K562 (cell line): Measurements from ENCODE around the gene OR2V1. TPM values are rescaled to one million over a fixed set of nuclear protein-coding genes. Genes with fewer than 3 reads are reported as not detected.

Experiments used
- ATAC-seq: fragments of 200-7000 bp; cut with Tn5 transposase; 3 replicates; pipeline ENCODE4 v1.9.1; 2020; ENCODE audit warnings: moderate library complexity
- BruUV-seq: library from RNA; stranded (reverse); fragments of 400-500 nt; replicated peaks from 2 replicates; lab custom pipeline; 2021; lab: Mats Ljungman, UMichigan
- CTCF ChIA-PET: fragments of 300-600 bp; formaldehyde crosslinking; extraction: SDS; loops from one replicate; lab custom pipeline; 2021; ENCODE audit warnings: low intra/inter-chr PET ratio; lab: Yijun Ruan, JAX
- POLR2A ChIA-PET: fragments of 300-600, 350-650 bp; sonication (Branson Sonifier 250); formaldehyde crosslinking; extraction: SDS; loops from one replicate; lab custom pipeline; 2021; ENCODE audit warnings: antibody characterized with exemption, inconsistent platforms; lab: Yijun Ruan, JAX
- DNase-seq, 4 experiments: peaks; one replicate each; pipeline versions ENCODE4 v3.0.0 to v3.0.0-alpha.2; 2011 to 2018; ENCODE audit warnings: low spot score in 3 of 4, mixed read lengths in 3 of 4; ENCODE audit errors: extremely low read depth in 1 of 4
- FAIRE-seq: peaks from 2 replicates; lab custom pipeline; 2011; peaks lifted over from hg19 to GRCh38; lab: Jason Lieb, UNC
- H2AFZ ChIP-seq: 2 replicates; pipeline ENCODE4 v1.6.0; 2011; ENCODE audit warnings: low read depth, low read length, control low read depth, inconsistent platforms
- H3K27ac ChIP-seq: fragments of 200-600 bp; 3 replicates; pipeline ENCODE4 v1.8.0; 2011; ENCODE audit warnings: low read depth, mild to moderate bottlenecking, control low read depth, inconsistent platforms, low read length, moderate library complexity, mixed read lengths; ENCODE audit errors: extremely low read depth
- H3K27me3 ChIP-seq, 2 experiments: fragments of 300-600 bp in 1 of 2; 2 replicates in 1 of 2; 3 replicates in 1 of 2; pipeline versions ENCODE4 v1.6.0 to v1.8.0; 2011; ENCODE audit warnings: inconsistent platforms in 2 of 2, low read length in 2 of 2, mild to moderate bottlenecking in 1 of 2, mixed read lengths in 1 of 2, moderate library complexity in 1 of 2; ENCODE audit not compliant: control insufficient read depth in 2 of 2, insufficient read depth in 2 of 2
- H3K36me3 ChIP-seq: fragments of 300-600 bp; 3 replicates; pipeline ENCODE4 v1.8.0; 2011; ENCODE audit warnings: mild to moderate bottlenecking, low read length, inconsistent platforms; ENCODE audit not compliant: control insufficient read depth, insufficient read depth
- H3K4me1 ChIP-seq, 2 experiments: fragments of 200-600 bp in 1 of 2; replicated peaks in 1 of 2; 2 replicates in 1 of 2; 3 replicates in 1 of 2; pipeline versions ENCODE4 v1.5.1 to v1.8.0; 2011; ENCODE audit warnings: inconsistent platforms in 2 of 2, low read length in 2 of 2, mild to moderate bottlenecking in 1 of 2, mixed read lengths in 1 of 2, moderate library complexity in 1 of 2; ENCODE audit not compliant: control insufficient read depth in 2 of 2, insufficient read depth in 2 of 2
- H3K4me2 ChIP-seq: 2 replicates; pipeline ENCODE4 v1.6.1; 2011; ENCODE audit warnings: low read length, control low read depth, inconsistent platforms, mixed read lengths; ENCODE audit not compliant: insufficient read depth
- H3K4me3 ChIP-seq: fragments of 200-600 bp; sonication (generic), shearing (Covaris generic); 2 replicates; pipeline ENCODE4 v1.5.1; 2016; ENCODE audit warnings: control low read depth, inconsistent platforms
- H3K79me2 ChIP-seq: fragments of 200-600 bp; 3 replicates; pipeline ENCODE4 v1.8.0; 2011; ENCODE audit warnings: low read length, inconsistent platforms; ENCODE audit not compliant: control insufficient read depth, insufficient read depth
- H3K9ac ChIP-seq, 2 experiments: 2 replicates each; pipeline versions ENCODE4 v1.6.0 to v1.6.1; 2011; ENCODE audit warnings: low read depth in 2 of 2, low read length in 2 of 2, control low read depth in 1 of 2, inconsistent platforms in 1 of 2, mild to moderate bottlenecking in 1 of 2, mixed read lengths in 1 of 2; ENCODE audit not compliant: insufficient read depth in 1 of 2
- H3K9me1 ChIP-seq: one replicate; pipeline ENCODE4 v1.6.0; 2011; ENCODE audit warnings: inconsistent platforms, mild to moderate bottlenecking, low read length, moderate library complexity; ENCODE audit not compliant: control insufficient read depth, insufficient read depth
- H3K9me3 ChIP-seq: replicated peaks from 2 replicates; pipeline ENCODE4 v1.5.1; 2011; ENCODE audit warnings: low read depth, low read length, inconsistent platforms; ENCODE audit not compliant: control insufficient read depth, insufficient read depth
- H4K20me1 ChIP-seq: replicated peaks from 2 replicates; pipeline ENCODE4 v1.6.1; 2011; ENCODE audit warnings: low read length, inconsistent platforms, mixed read lengths; ENCODE audit not compliant: control insufficient read depth, insufficient read depth
- CC2D1A ChIP-seq: fragments of 450-650 bp; IDR thresholded peaks from 2 replicates; pipeline ENCODE4 v1.6.1; 2017; ENCODE audit warnings: mild to moderate bottlenecking
- CSDE1 ChIP-seq, 2 experiments: fragments of 450-650 bp; IDR thresholded peaks; 2 replicates each; pipeline ENCODE4 v1.6.1; 2016; ENCODE audit warnings: mild to moderate bottlenecking in 1 of 2
- HCFC1 ChIP-seq: IDR thresholded peaks from 2 replicates; pipeline ENCODE4 v1.6.1; 2012; ENCODE audit warnings: low read depth, low read length, improper control_type of control experiment
- HDAC3 ChIP-seq: fragments of 450-650 bp; IDR thresholded peaks from 2 replicates; pipeline ENCODE4 v1.6.1; 2018; ENCODE audit warnings: borderline replicate concordance, mild to moderate bottlenecking, moderate library complexity; ENCODE audit not compliant: partially characterized antibody
- LARP7 ChIP-seq: fragments of 450-650 bp; IDR thresholded peaks from 2 replicates; pipeline ENCODE4 v1.6.1; 2016
- NR2C2 ChIP-seq, 2 experiments: fragments of 200-800 bp in 1 of 2; sonication (Bioruptor generic) in 1 of 2; sonication (generic) in 1 of 2; formaldehyde crosslinking in 1 of 2; IDR thresholded peaks; 2 replicates each; pipeline versions ENCODE4 v1.6.1 to v1.8.0; 2016 to 2022; ENCODE audit warnings: mild to moderate bottlenecking in 1 of 2, missing compliant biosample characterization in 1 of 2, missing genetic modification characterization in 1 of 2, missing genetic modification reagents in 1 of 2
- SMAD4 ChIP-seq: fragments of 250-450 bp; sonication (Bioruptor Pico); conservative IDR thresholded peaks from 2 replicates; pipeline ENCODE4 v1.8.0; 2021; ENCODE audit warnings: inconsistent platforms, mild to moderate bottlenecking, moderate library complexity
- SPI1 ChIP-seq: IDR thresholded peaks from 2 replicates; pipeline ENCODE4 v1.6.1; 2011; ENCODE audit warnings: low read depth, low read length, control low read depth, borderline replicate concordance
- ZNF23 ChIP-seq: fragments of 250-450 bp; sonication (Bioruptor Pico); IDR thresholded peaks from 2 replicates; pipeline ENCODE4 v1.4.0; 2020; ENCODE audit warnings: mild to moderate bottlenecking
- ZNF75A ChIP-seq: fragments of 450-650 bp; formaldehyde crosslinking; IDR thresholded peaks from 2 replicates; pipeline ENCODE4 v1.4.0; 2020; ENCODE audit warnings: mild to moderate bottlenecking
- ZNF77 ChIP-seq: fragments of 250-450 bp; sonication (Bioruptor Pico); IDR thresholded peaks from 2 replicates; pipeline ENCODE4 v1.5.0; 2020
- WGBS: fragments of 100-300 bp; shearing (Covaris generic); methylation state at CpG from one replicate; pipeline ENCODE4 v1.1.6; 2016; ENCODE audit warnings: low coverage, mixed read lengths; ENCODE audit not compliant: insufficient coverage; ENCODE audit errors: missing lambda C conversion rate; 5-methylcytosine and 5-hydroxymethylcytosine counted together
- in situ Hi-C: fragments of 300-500 bp; cut with MboI; formaldehyde crosslinking; loops from 4 replicates; pipeline ENCODE4 v1.15.0; 2018; ENCODE audit warnings: inconsistent platforms, mixed read lengths
- intact Hi-C: fragments of 100-400 bp; cut with micrococcal nuclease; formaldehyde crosslinking; loops from 2 replicates; pipeline ENCODE4 v1.14.2; 2022
- polyA plus RNA-seq, 8 experiments: library from polyadenylated mRNA; depleted of rRNA in 4 of 8; stranded (reverse) in 5 of 8; unstranded in 3 of 8; fragments of >200 nt; fragmentation: Nextera tagmentation in 2 of 8; fragmentation: Illumina TruSeq in 1 of 8; extraction: Ambion mirVana in 2 of 8; extraction: Trizol in 1 of 8; gene quantifications; 2 replicates each; pipeline versions ENCODE4 v1.2.1 to v1.2.3, GENCODE V29; 2011 to 2014; ENCODE audit warnings: inconsistent platforms in 1 of 8, missing spikeins in 1 of 8
- total RNA-seq, 7 experiments: library from RNA; depleted of rRNA in 6 of 7; stranded (reverse); fragments of >200 nt in 6 of 7; fragmentation: Illumina TruSeq in 2 of 7; extraction: Trizol in 2 of 7; gene quantifications; 2 replicates each; pipeline versions ENCODE4 v1.2.1 to v1.2.3, GENCODE V29; 2011 to 2021; ENCODE audit warnings: low replicate concordance in 1 of 7
- TF ChIP-seq, protein P1 (sequence below): sonication (generic); formaldehyde crosslinking; IDR thresholded peaks from 2 replicates; pipeline ENCODE4 v1.8.0; 2022; ENCODE audit warnings: missing genetic modification reagents, mild to moderate bottlenecking, moderate library complexity, borderline replicate concordance
- TF ChIP-seq, protein P2 (sequence below): fragments of 250-450 bp; sonication (Bioruptor Pico); IDR thresholded peaks from 2 replicates; pipeline ENCODE4 v1.5.0; 2021

OR2V1 gene
- total and polyA plus RNA-seq, 9 of the 15 experiments (the other 6 are each of a cell fraction or from before 2014, with no cell fraction given) = 0.04 to 0.28 (median 0.15) TPM; not detected in 5

DNA sequence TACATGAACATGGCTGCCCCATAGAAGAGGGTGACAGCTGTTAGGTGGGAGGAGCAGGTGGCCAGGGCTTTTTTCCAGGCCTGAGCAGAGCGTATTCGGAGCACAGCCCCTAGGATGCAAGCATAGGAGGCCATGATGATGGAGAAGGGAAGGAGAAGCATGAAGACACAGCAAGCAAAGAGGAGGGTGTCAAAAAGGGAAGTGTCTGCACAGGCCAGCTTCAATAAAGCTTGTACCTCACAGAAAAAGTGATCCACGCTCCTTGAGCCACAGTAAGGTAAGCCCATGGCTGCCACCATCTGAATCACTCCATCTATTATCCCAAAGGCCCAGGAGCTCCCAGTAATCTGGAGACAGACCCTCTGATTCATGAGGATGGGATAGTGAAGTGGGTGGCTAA lies 6.4 kb downstream of the OR2V1 start:
- DNase-seq = no peak
- peak; percentile 73 for TF ChIP-seq SPI1
- no peak for TF ChIP-seq ZNF75A (CRISPR knock-in tag)

DNA sequence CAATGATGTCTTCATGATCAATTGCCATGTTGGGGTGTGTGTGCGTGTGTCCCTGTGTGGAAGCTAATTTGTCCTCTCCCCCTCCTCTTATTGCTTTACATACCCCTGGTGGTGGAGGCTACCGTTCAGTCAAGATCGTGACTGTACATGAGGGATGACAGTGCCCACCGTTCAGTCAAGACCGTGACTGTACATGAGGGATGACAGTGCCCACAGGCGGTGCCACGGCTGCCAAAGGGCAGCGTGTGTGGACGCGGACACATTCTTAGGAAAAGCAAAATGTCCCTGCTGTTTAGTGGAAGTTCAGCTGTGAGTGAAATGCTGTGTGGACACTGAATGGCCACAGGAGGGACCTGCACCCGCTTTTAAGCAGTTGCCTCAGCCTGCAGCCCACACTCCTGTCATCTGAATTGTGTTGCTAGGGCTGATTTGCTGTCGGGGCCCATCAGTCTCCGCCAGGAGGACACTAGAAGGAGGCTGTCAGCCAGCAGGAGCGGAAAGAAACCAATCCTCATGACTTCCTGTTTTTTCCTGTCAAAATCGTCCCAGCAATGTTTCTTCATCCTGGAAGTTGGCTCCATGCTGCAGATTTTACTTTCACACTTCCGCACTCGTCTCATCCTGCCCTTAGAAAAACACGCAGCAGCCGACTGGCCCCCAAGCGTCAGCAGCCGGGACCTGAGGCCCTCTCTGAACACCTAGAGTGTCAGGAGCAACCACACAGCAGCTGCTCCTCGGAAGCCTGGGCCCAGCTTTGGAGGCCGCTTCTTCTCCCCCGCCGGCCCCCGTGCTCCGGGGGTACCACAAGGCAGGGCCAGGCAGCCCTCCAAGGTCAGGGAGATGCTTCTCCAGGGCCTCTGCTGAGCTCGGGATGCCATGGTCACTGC lies 9.1 kb downstream of the OR2V1 start:
- peak; percentile 92 for ATAC-seq
- peak; percentile 74 for FAIRE-seq
- H4K20me1 ChIP-seq = no peaks in the 10 kb centered on the region
- H3K27me3 ChIP-seq = no peaks in the 10 kb centered on the region
- H2AFZ ChIP-seq = peak overlapping the region; percentile 74
- ChIA-PET CTCF (interaction anchor here (0.8 to 1.0 kb wide), 2 partner anchors 37 to 46 kb away, joined by 3 to 4 read pairs; no protein-coding TSS in a partner anchor), POLR2A (interaction anchor here (0.6 to 1.5 kb wide), 3 partner anchors 10 to 29 kb away, joined by 3 to 4 read pairs (median 3); no protein-coding TSS in a partner anchor)
- no peaks in the 10 kb centered on the region for H3K79me2 ChIP-seq
- H3K9ac ChIP-seq = peak overlapping the region in 1 of 2 experiments; percentile 32; a peak in 1 of 4 replicates
- intact Hi-C loops = no loop called here
- H3K36me3 ChIP-seq = no peaks in the 10 kb centered on the region
- H3K4me2 ChIP-seq = 0 out of 2 replicates have a peak overlapping the region, but pooled peaks have one; percentile 23
- in situ Hi-C loops = no loop called here
- WGBS = 46% methylated on average over 24 of the region's 28 CpGs
- no peaks in the 10 kb centered on the region for H3K9me3 ChIP-seq
- peaks cover 3 to 6% of the 10 kb centered on the region in 2 experiments; a peak in 4 of 5 replicates for H3K4me1 ChIP-seq
- H3K4me3 ChIP-seq = no peak overlapping the region
- DNase-seq = peak in 2 of 4 experiments; percentile 54 to 58
- BruUV-seq = no TSS peak
- no peaks in the 10 kb centered on the region for H3K9me1 ChIP-seq
- H3K27ac ChIP-seq = no peak overlapping the region
- TF ChIP-seq CC2D1A (no peak), HDAC3 (no peak), SMAD4 (CRISPR knock-in tag) (no peak), HCFC1 (no peak), ZNF77 (no peak), LARP7 (no peak), CSDE1 (IDR thresholded peaks at IDR 0.05) (no peak), NR2C2 (CRISPR knock-in tag; IDR thresholded peaks at IDR 0.05) (0 out of 2 replicates have a peak, but pooled peaks have one; percentile 16), NR2C2 (tag; IDR thresholded peaks at IDR 0.05) (no peak), ZNF23 (CRISPR knock-in tag) (no peak)
- TF ChIP-seq, protein P1, sequence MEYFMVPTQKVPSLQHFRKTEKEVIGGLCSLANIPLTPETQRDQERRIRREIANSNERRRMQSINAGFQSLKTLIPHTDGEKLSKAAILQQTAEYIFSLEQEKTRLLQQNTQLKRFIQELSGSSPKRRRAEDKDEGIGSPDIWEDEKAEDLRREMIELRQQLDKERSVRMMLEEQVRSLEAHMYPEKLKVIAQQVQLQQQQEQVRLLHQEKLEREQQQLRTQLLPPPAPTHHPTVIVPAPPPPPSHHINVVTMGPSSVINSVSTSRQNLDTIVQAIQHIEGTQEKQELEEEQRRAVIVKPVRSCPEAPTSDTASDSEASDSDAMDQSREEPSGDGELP (CRISPR knock-in tag) = peak; percentile 34; the same call in 1 of the 2 replicates
- TF ChIP-seq, protein P2, sequence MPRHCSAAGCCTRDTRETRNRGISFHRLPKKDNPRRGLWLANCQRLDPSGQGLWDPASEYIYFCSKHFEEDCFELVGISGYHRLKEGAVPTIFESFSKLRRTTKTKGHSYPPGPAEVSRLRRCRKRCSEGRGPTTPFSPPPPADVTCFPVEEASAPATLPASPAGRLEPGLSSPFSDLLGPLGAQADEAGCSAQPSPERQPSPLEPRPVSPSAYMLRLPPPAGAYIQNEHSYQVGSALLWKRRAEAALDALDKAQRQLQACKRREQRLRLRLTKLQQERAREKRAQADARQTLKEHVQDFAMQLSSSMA (CRISPR knock-in tag) = no peak

More for the DNA sequence above, 6.4 kb downstream of the OR2V1 start:
- H4K20me1 ChIP-seq = no peaks in the 10 kb centered on the region
- no peak overlapping the region for H2AFZ ChIP-seq
- FAIRE-seq (no peak), ATAC-seq (no peak)
- CTCF ChIA-PET = no interaction called here
- H3K9me1 ChIP-seq = no peaks in the 10 kb centered on the region
- intact Hi-C loops = no loop called here
- no peak overlapping the region for H3K4me2 ChIP-seq
- H3K9ac ChIP-seq = no peak overlapping the region
- H3K27ac ChIP-seq = no peak overlapping the region
- 40% methylated on average over 3 of the region's 3 CpGs for WGBS
- no peaks in the 10 kb centered on the region for H3K9me3 ChIP-seq
- no TSS peak for BruUV-seq
- in situ Hi-C loops = no loop called here
- POLR2A ChIA-PET = no interaction called here
- H3K36me3 ChIP-seq = no peaks in the 10 kb centered on the region
- no peaks in the 10 kb centered on the region for H3K79me2 ChIP-seq
- peaks cover 6 to 8% of the 10 kb centered on the region in 2 experiments; a peak in 4 of 5 replicates for H3K4me1 ChIP-seq
- no peaks in the 10 kb centered on the region for H3K27me3 ChIP-seq
- no peak overlapping the region for H3K4me3 ChIP-seq
